K562 (cell line): ENCODE data around the gene SELENOM. TPM values are rescaled to one million over a fixed set of nuclear protein-coding genes. Genes with fewer than 3 reads are reported as not detected.
A peak's percentile ranks its signal among the peaks of the same experiment; 100 is the strongest.

ENCODE experiments used
- ATAC-seq: fragments of 200-7000 bp; cut with Tn5 transposase; 3 replicates; pipeline ENCODE4 v1.9.1; 2020; ENCODE audit warnings: moderate library complexity
- BruUV-seq: library from RNA; stranded (reverse); fragments of 400-500 nt; replicated peaks from 2 replicates; lab custom pipeline; 2021; lab: Mats Ljungman, UMichigan
- CTCF ChIA-PET: fragments of 300-600 bp; formaldehyde crosslinking; extraction: SDS; loops from one replicate; lab custom pipeline; 2021; ENCODE audit warnings: low intra/inter-chr PET ratio; lab: Yijun Ruan, JAX
- POLR2A ChIA-PET: fragments of 300-600, 350-650 bp; sonication (Branson Sonifier 250); formaldehyde crosslinking; extraction: SDS; loops from one replicate; lab custom pipeline; 2021; ENCODE audit warnings: antibody characterized with exemption, inconsistent platforms; lab: Yijun Ruan, JAX
- DNase-seq, 4 experiments: peaks; one replicate each; pipeline versions ENCODE4 v3.0.0 to v3.0.0-alpha.2; 2011 to 2018; ENCODE audit warnings: low spot score in 3 of 4, mixed read lengths in 3 of 4; ENCODE audit errors: extremely low read depth in 1 of 4
- FAIRE-seq: peaks from 2 replicates; lab custom pipeline; 2011; peaks lifted over from hg19 to GRCh38; lab: Jason Lieb, UNC
- H2AFZ ChIP-seq: 2 replicates; pipeline ENCODE4 v1.6.0; 2011; ENCODE audit warnings: low read depth, low read length, control low read depth, inconsistent platforms
- H3K27ac ChIP-seq: fragments of 200-600 bp; 3 replicates; pipeline ENCODE4 v1.8.0; 2011; ENCODE audit warnings: low read depth, mild to moderate bottlenecking, control low read depth, inconsistent platforms, low read length, moderate library complexity, mixed read lengths; ENCODE audit errors: extremely low read depth
- H3K27me3 ChIP-seq, 2 experiments: fragments of 300-600 bp in 1 of 2; 2 replicates in 1 of 2; 3 replicates in 1 of 2; pipeline versions ENCODE4 v1.6.0 to v1.8.0; 2011; ENCODE audit warnings: inconsistent platforms in 2 of 2, low read length in 2 of 2, mild to moderate bottlenecking in 1 of 2, mixed read lengths in 1 of 2, moderate library complexity in 1 of 2; ENCODE audit not compliant: control insufficient read depth in 2 of 2, insufficient read depth in 2 of 2
- H3K36me3 ChIP-seq: fragments of 300-600 bp; 3 replicates; pipeline ENCODE4 v1.8.0; 2011; ENCODE audit warnings: mild to moderate bottlenecking, low read length, inconsistent platforms; ENCODE audit not compliant: control insufficient read depth, insufficient read depth
- H3K4me1 ChIP-seq, 2 experiments: fragments of 200-600 bp in 1 of 2; replicated peaks in 1 of 2; 2 replicates in 1 of 2; 3 replicates in 1 of 2; pipeline versions ENCODE4 v1.5.1 to v1.8.0; 2011; ENCODE audit warnings: inconsistent platforms in 2 of 2, low read length in 2 of 2, mild to moderate bottlenecking in 1 of 2, mixed read lengths in 1 of 2, moderate library complexity in 1 of 2; ENCODE audit not compliant: control insufficient read depth in 2 of 2, insufficient read depth in 2 of 2
- H3K4me2 ChIP-seq: 2 replicates; pipeline ENCODE4 v1.6.1; 2011; ENCODE audit warnings: low read length, control low read depth, inconsistent platforms, mixed read lengths; ENCODE audit not compliant: insufficient read depth
- H3K4me3 ChIP-seq: fragments of 200-600 bp; sonication (generic), shearing (Covaris generic); 2 replicates; pipeline ENCODE4 v1.5.1; 2016; ENCODE audit warnings: control low read depth, inconsistent platforms
- H3K79me2 ChIP-seq: fragments of 200-600 bp; 3 replicates; pipeline ENCODE4 v1.8.0; 2011; ENCODE audit warnings: low read length, inconsistent platforms; ENCODE audit not compliant: control insufficient read depth, insufficient read depth
- H3K9ac ChIP-seq, 2 experiments: 2 replicates each; pipeline versions ENCODE4 v1.6.0 to v1.6.1; 2011; ENCODE audit warnings: low read depth in 2 of 2, low read length in 2 of 2, control low read depth in 1 of 2, inconsistent platforms in 1 of 2, mild to moderate bottlenecking in 1 of 2, mixed read lengths in 1 of 2; ENCODE audit not compliant: insufficient read depth in 1 of 2
- H3K9me1 ChIP-seq: one replicate; pipeline ENCODE4 v1.6.0; 2011; ENCODE audit warnings: inconsistent platforms, mild to moderate bottlenecking, low read length, moderate library complexity; ENCODE audit not compliant: control insufficient read depth, insufficient read depth
- H3K9me3 ChIP-seq: replicated peaks from 2 replicates; pipeline ENCODE4 v1.5.1; 2011; ENCODE audit warnings: low read depth, low read length, inconsistent platforms; ENCODE audit not compliant: control insufficient read depth, insufficient read depth
- H4K20me1 ChIP-seq: replicated peaks from 2 replicates; pipeline ENCODE4 v1.6.1; 2011; ENCODE audit warnings: low read length, inconsistent platforms, mixed read lengths; ENCODE audit not compliant: control insufficient read depth, insufficient read depth
- CREM ChIP-seq: IDR thresholded peaks from 2 replicates; pipeline ENCODE4 v1.6.1; 2014; ENCODE audit warnings: antibody characterized with exemption, low read depth
- LCOR ChIP-seq: sonication (generic); formaldehyde crosslinking; IDR thresholded peaks from 2 replicates; pipeline ENCODE4 v1.8.0; 2022; ENCODE audit warnings: mild to moderate bottlenecking, missing genetic modification reagents
- MAZ ChIP-seq, 2 experiments: fragments of 450-650 bp in 1 of 2; sonication (generic) in 1 of 2; formaldehyde crosslinking; IDR thresholded peaks in 1 of 2; conservative IDR thresholded peaks in 1 of 2; 2 replicates each; pipeline versions ENCODE4 v1.4.0 to v1.5.0; 2020; ENCODE audit warnings: mild to moderate bottlenecking in 1 of 2, missing genetic modification reagents in 1 of 2
- MBD1 ChIP-seq: fragments of 250-450 bp; sonication (Bioruptor Pico); IDR thresholded peaks from 2 replicates; pipeline ENCODE4 v1.8.0; 2022; ENCODE audit warnings: inconsistent platforms
- MYC ChIP-seq, 2 experiments: fragments of 250-450 bp in 1 of 2; sonication (Bioruptor Pico) in 1 of 2; IDR thresholded peaks; 2 replicates each; pipeline versions ENCODE4 v1.5.1 to v1.6.1; 2012 to 2021; ENCODE audit warnings: low read depth in 2 of 2, borderline replicate concordance in 1 of 2, improper control_type of control experiment in 1 of 2, low read length in 1 of 2, mild to moderate bottlenecking in 1 of 2, moderate library complexity in 1 of 2
- VEZF1 ChIP-seq: fragments of 200-800 bp; sonication (Bioruptor generic); IDR thresholded peaks from 2 replicates; pipeline ENCODE4 v1.6.1; 2017; ENCODE audit warnings: missing genetic modification characterization, missing compliant biosample characterization
- YY1 ChIP-seq, 3 experiments: IDR thresholded peaks; 2 replicates each; pipeline ENCODE4 v1.6.1; 2011; ENCODE audit warnings: low read length in 2 of 3, mild to moderate bottlenecking in 2 of 3, moderate library complexity in 2 of 3, borderline replicate concordance in 1 of 3, control low read depth in 1 of 3, low read depth in 1 of 3; ENCODE audit not compliant: insufficient read depth in 3 of 3, insufficient replicate concordance in 2 of 3, control insufficient read depth in 1 of 3, insufficient read length in 1 of 3; ENCODE audit errors: extremely low read depth in 1 of 3
- ZNF12 ChIP-seq: sonication (generic); formaldehyde crosslinking; IDR thresholded peaks from 2 replicates; pipeline ENCODE4 v1.4.0; 2020; ENCODE audit warnings: mild to moderate bottlenecking, missing genetic modification reagents
- ZNF445 ChIP-seq: fragments of 250-450 bp; sonication (Bioruptor Pico); IDR thresholded peaks from 2 replicates; pipeline ENCODE4 v1.4.0; 2020; ENCODE audit warnings: low read depth, mild to moderate bottlenecking, moderate library complexity
- WGBS: fragments of 100-300 bp; shearing (Covaris generic); methylation state at CpG from one replicate; pipeline ENCODE4 v1.1.6; 2016; ENCODE audit warnings: low coverage, mixed read lengths; ENCODE audit not compliant: insufficient coverage; ENCODE audit errors: missing lambda C conversion rate; 5-methylcytosine and 5-hydroxymethylcytosine counted together
- in situ Hi-C: fragments of 300-500 bp; cut with MboI; formaldehyde crosslinking; loops from 4 replicates; pipeline ENCODE4 v1.15.0; 2018; ENCODE audit warnings: inconsistent platforms, mixed read lengths
- intact Hi-C: fragments of 100-400 bp; cut with micrococcal nuclease; formaldehyde crosslinking; loops from 2 replicates; pipeline ENCODE4 v1.14.2; 2022
- polyA plus RNA-seq, 8 experiments: library from polyadenylated mRNA; depleted of rRNA in 4 of 8; stranded (reverse) in 5 of 8; unstranded in 3 of 8; fragments of >200 nt; fragmentation: Nextera tagmentation in 2 of 8; fragmentation: Illumina TruSeq in 1 of 8; extraction: Ambion mirVana in 2 of 8; extraction: Trizol in 1 of 8; gene quantifications; 2 replicates each; pipeline versions ENCODE4 v1.2.1 to v1.2.3, GENCODE V29; 2011 to 2014; ENCODE audit warnings: inconsistent platforms in 1 of 8, missing spikeins in 1 of 8
- total RNA-seq, 7 experiments: library from RNA; depleted of rRNA in 6 of 7; stranded (reverse); fragments of >200 nt in 6 of 7; fragmentation: Illumina TruSeq in 2 of 7; extraction: Trizol in 2 of 7; gene quantifications; 2 replicates each; pipeline versions ENCODE4 v1.2.1 to v1.2.3, GENCODE V29; 2011 to 2021; ENCODE audit warnings: low replicate concordance in 1 of 7
- TF ChIP-seq, protein P1 (sequence below), 3 experiments: IDR thresholded peaks in 2 of 3; conservative IDR thresholded peaks in 1 of 3; 2 replicates each; pipeline ENCODE4 v1.5.1; 2011 to 2012; ENCODE audit warnings: low read length in 3 of 3, mild to moderate bottlenecking in 3 of 3, control low read depth in 2 of 3, improper control_type of control experiment in 1 of 3, inconsistent platforms in 1 of 3, low read depth in 1 of 3, mixed read lengths in 1 of 3, moderate library complexity in 1 of 3; ENCODE audit not compliant: insufficient read depth in 2 of 3

SELENOM gene
- total and polyA plus RNA-seq, 9 of the 15 experiments (the other 6 are each of a cell fraction or from before 2014, with no cell fraction given) = 1.2 to 10.6 (median 3.7) TPM

DNA sequence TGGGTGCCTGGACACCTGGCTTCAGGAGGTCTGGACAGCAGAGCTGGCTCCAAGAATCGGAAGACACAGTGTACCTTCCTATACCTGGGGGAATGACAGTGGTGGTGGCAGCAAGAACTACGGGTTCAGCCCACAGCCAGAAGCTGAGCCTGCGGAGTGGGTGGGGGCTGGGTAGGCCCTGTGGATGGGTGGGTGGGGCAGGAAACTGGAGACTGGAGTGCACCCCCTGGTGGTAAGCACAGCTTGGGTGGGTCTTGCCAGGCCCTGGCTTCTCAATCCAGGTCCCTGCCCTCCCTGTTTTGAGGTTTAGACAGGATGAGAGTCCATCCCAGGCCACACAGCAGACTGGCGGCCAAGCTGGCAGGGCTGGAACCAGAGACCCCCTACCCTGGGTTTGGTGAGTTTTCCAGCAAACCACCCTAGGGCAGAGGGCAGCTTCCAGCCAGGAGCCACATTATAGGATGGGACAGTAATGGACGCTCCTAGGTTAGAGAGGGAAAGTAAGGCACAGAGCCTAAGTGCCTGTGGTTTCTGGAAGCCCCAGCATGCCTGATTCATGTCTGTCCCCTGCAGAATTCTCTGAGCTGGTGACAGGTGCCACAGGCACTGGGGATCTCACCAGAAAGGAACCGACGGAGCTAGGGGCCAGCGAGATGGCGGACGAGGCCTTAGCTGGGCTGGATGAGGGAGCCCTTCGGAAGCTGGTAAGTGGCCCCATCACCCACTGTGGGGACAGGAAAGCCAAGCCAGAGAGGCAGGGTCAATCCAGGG lies 24.6 kb downstream of the SELENOM start:
- ChIA-PET POLR2A (interaction anchor here (0.6 to 2.9 kb wide), 12 partner anchors 13 to 146 kb away, joined by 3 to 18 read pairs (median 4); partner anchors contain the start of genes MORC2 and TUG1), CTCF (interaction anchor here (0.8 to 1.2 kb wide), 3 partner anchors 134 to 319 kb away, joined by 3 to 5 read pairs (median 3); no protein-coding TSS in a partner anchor)
- H3K4me2 ChIP-seq = peak overlapping the region; percentile 93
- ATAC-seq (peak; percentile 62), DNase-seq (peak; percentile 70 to 85 (median 76)), FAIRE-seq (peak; percentile 60)
- no peak overlapping the region for H3K4me3 ChIP-seq
- in situ Hi-C loops = loop anchor here (10.0 kb wide), 1 partner anchor 318 kb away; no protein-coding TSS in a partner anchor
- intact Hi-C loops = no loop called here
- no TSS peak for BruUV-seq
- peaks cover 22% of the 10 kb centered on the region for H3K79me2 ChIP-seq
- H3K36me3 ChIP-seq = peaks cover 2% of the 10 kb centered on the region; the same call in 2 of the 3 replicates
- no peaks in the 10 kb centered on the region for H3K27me3 ChIP-seq
- H3K4me1 ChIP-seq = peaks cover 36 to 62% of the 10 kb centered on the region in 2 experiments
- H3K27ac ChIP-seq = no peak overlapping the region
- H3K9ac ChIP-seq = peak overlapping the region in 1 of 2 experiments; percentile 92; a peak in 2 of 4 replicates
- peaks cover 5% of the 10 kb centered on the region for H3K9me1 ChIP-seq
- H4K20me1 ChIP-seq = no peaks in the 10 kb centered on the region
- H3K9me3 ChIP-seq = no peaks in the 10 kb centered on the region
- 77% methylated on average over 9 of the region's 11 CpGs for WGBS
- H2AFZ ChIP-seq = no peak overlapping the region
- TF ChIP-seq MBD1 (CRISPR knock-in tag) (no peak), YY1 (IDR thresholded peaks at IDR 0.05; ENCODE audit: borderline replicate concordance in 1 of 3, control insufficient read depth in 1 of 3, extremely low read depth in 1 of 3, insufficient read depth in 3 of 3, insufficient read length in 1 of 3, insufficient replicate concordance in 2 of 3, low read depth in 1 of 3, low read length in 2 of 3) (no peak), ZNF445 (CRISPR knock-in tag) (no peak), MYC (IDR thresholded peaks at IDR 0.05; ENCODE audit: low read depth, low read length) (0 out of 2 replicates have a peak, but pooled peaks have one; percentile 15), MYC (CRISPR knock-in tag; IDR thresholded peaks at IDR 0.05; ENCODE audit: borderline replicate concordance, low read depth) (no peak), MAZ (CRISPR knock-in tag; conservative IDR thresholded peaks at IDR 0.05 in 1 of 2, IDR thresholded peaks at IDR 0.05 in 1 of 2) (peak in 1 of 2 experiments; percentile 59; a peak in 2 of 4 replicates), VEZF1 (CRISPR knock-in tag) (peak; percentile 52; the same call in 1 of the 2 replicates), CREM (0 out of 2 replicates have a peak, but pooled peaks have one; percentile 5), ZNF12 (CRISPR knock-in tag) (no peak), LCOR (CRISPR knock-in tag) (0 out of 2 replicates have a peak, but pooled peaks have one; percentile 33)
- TF ChIP-seq, protein P1, sequence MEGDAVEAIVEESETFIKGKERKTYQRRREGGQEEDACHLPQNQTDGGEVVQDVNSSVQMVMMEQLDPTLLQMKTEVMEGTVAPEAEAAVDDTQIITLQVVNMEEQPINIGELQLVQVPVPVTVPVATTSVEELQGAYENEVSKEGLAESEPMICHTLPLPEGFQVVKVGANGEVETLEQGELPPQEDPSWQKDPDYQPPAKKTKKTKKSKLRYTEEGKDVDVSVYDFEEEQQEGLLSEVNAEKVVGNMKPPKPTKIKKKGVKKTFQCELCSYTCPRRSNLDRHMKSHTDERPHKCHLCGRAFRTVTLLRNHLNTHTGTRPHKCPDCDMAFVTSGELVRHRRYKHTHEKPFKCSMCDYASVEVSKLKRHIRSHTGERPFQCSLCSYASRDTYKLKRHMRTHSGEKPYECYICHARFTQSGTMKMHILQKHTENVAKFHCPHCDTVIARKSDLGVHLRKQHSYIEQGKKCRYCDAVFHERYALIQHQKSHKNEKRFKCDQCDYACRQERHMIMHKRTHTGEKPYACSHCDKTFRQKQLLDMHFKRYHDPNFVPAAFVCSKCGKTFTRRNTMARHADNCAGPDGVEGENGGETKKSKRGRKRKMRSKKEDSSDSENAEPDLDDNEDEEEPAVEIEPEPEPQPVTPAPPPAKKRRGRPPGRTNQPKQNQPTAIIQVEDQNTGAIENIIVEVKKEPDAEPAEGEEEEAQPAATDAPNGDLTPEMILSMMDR (IDR thresholded peaks at IDR 0.05 in 2 of 3, conservative IDR thresholded peaks at IDR 0.05 in 1 of 3; ENCODE audit: insufficient read depth in 2 of 3, low read depth in 1 of 3, low read length in 3 of 3) = peak; percentile 58 to 66 (median 64); a peak in 5 of 6 replicates
